Hepatocyte (in vitro differentiated cells): ENCODE data around the gene PI4KA.

ENCODE experiments used
- CTCF ChIP-seq: fragments of 200-600 bp; sonication (generic); IDR thresholded peaks from 2 replicates; pipeline ENCODE4 v1.5.1; 2016; ENCODE audit warnings: antibody characterized with exemption, mild to moderate bottlenecking; ENCODE audit not compliant: poor library complexity
- EZH2 ChIP-seq: fragments of 200-600 bp; sonication (generic); IDR thresholded peaks from 2 replicates; pipeline ENCODE4 v1.6.1; 2016; ENCODE audit warnings: antibody characterized with exemption, mild to moderate bottlenecking, borderline replicate concordance

DNA sequence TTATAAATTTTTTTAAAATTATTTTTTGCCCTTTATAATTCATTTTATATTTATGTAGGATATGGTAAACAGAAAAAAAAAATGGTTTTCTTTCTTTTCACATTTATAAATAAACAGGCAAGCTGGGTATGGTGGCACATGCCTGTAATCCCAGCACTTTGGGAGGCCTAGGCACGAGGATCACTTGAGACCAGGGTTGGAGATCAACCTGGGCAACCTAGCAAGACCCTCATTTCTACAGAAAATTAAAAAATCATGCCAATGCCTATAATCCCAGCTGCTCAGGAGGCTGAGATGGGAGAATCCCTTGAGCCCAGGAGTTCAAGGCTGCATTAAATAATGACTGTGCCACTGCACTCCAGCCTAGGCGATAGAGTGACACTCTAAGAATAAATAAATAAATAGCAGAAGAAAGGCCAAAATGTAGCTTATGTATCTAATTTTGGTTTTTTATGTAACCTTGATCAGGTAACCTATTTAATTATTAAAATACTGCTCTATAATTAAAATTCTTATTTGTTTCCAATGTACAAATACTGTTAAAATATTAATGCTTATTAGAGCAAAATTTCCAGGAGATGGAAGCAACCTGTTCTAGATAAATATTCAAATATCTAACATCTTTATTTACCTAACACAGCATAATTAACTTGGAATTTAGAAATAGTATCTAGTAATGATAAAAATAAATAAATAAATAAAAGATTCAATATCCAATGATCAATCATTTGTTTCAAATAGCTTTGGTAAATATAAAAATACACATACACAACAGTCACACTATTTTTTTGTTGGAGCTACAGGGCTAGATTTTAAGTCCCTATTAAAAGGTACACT is 21.4 kb downstream of the PI4KA start:
- TF ChIP-seq CTCF: no peak
- TF ChIP-seq EZH2: no peak
